Measurements from ENCODE around the gene KBTBD13. TPM values are rescaled to one million over a fixed set of nuclear protein-coding genes. Genes with fewer than 3 reads are reported as not detected.
A peak's percentile ranks its signal among the peaks of the same experiment; 100 is the strongest.

KBTBD13 gene
- total RNA-seq, 1 donor from 2014 or later = not detected

- DNase-seq (ENCODE audit: low read depth in 2 of 2) = no peak
Measured at GRCh38 chr15:65051266-65051665, 25.3 kb upstream of the KBTBD13 start.

GRCh38 chr15:65052956-65053355 lies 23.6 kb upstream of the KBTBD13 start:
- no peak for DNase-seq (ENCODE audit: low read depth in 2 of 2)

- DNase-seq (ENCODE audit: low read depth in 2 of 2) = peak; percentile 72 to 85
Measured at GRCh38 chr15:65054333-65055200, 22.0 kb upstream of the KBTBD13 start.

GRCh38 chr15:65055201-65055870 lies 21.2 kb upstream of the KBTBD13 start:
- no peak for DNase-seq (ENCODE audit: low read depth in 2 of 2)

GRCh38 chr15:65056106-65056505 lies 20.4 kb upstream of the KBTBD13 start:
- no peak for DNase-seq (ENCODE audit: low read depth in 2 of 2)

- DNase-seq (ENCODE audit: low read depth in 2 of 2) = no peak
Measured at GRCh38 chr15:65056868-65057548, 19.5 kb upstream of the KBTBD13 start.

- no peak for DNase-seq (ENCODE audit: low read depth in 2 of 2)
Measured at GRCh38 chr15:65057549-65057940, 19.0 kb upstream of the KBTBD13 start.

- no peak for DNase-seq (ENCODE audit: low read depth in 2 of 2)
Measured at GRCh38 chr15:65058394-65059368, 17.9 kb upstream of the KBTBD13 start.

GRCh38 chr15:65059369-65059750 lies 17.2 kb upstream of the KBTBD13 start:
- DNase-seq (ENCODE audit: low read depth in 2 of 2) = no peak

GRCh38 chr15:65059931-65060596 lies 16.5 kb upstream of the KBTBD13 start:
- no peak for DNase-seq (ENCODE audit: low read depth in 2 of 2)

- no peak for DNase-seq (ENCODE audit: low read depth in 2 of 2)
Measured at GRCh38 chr15:65060641-65061397, 15.7 kb upstream of the KBTBD13 start.

GRCh38 chr15:65062061-65062460 lies 14.5 kb upstream of the KBTBD13 start:
- DNase-seq (ENCODE audit: low read depth in 2 of 2) = no peak

GRCh38 chr15:65062726-65063125 lies 13.8 kb upstream of the KBTBD13 start:
- DNase-seq (ENCODE audit: low read depth in 2 of 2) = no peak

GRCh38 chr15:65066001-65066634 lies 10.4 kb upstream of the KBTBD13 start:
- no peak for DNase-seq (ENCODE audit: low read depth in 2 of 2)

GRCh38 chr15:65066635-65067316 lies 9.8 kb upstream of the KBTBD13 start:
- DNase-seq (ENCODE audit: low read depth in 2 of 2) = no peak

GRCh38 chr15:65067317-65067644 lies 9.3 kb upstream of the KBTBD13 start:
- no peak for DNase-seq (ENCODE audit: low read depth in 2 of 2)

GRCh38 chr15:65067645-65068402 lies 8.7 kb upstream of the KBTBD13 start, which contains the start of gene RASL12:
Gene RASL12 (minus strand): TSS chr15:65067991. CDS start chr15:65067835, 156 bp downstream.
- DNase-seq (ENCODE audit: low read depth in 2 of 2) = no peak

GRCh38 chr15:65068403-65068788 lies 8.2 kb upstream of the KBTBD13 start:
- DNase-seq (ENCODE audit: low read depth in 2 of 2) = no peak
